ENCODE results near the gene CFAP73.
"Not testable (repeated sequence)": the region's sequence is repeated elsewhere in the genome, so short reads cannot be mapped to it uniquely, and the experiment has no call there.

The CFAP73 gene

GRCh38 chr12:113120670-113121370 lies 28.7 kb upstream of the CFAP73 start:
- peak; percentile 42 for DNase-seq

- no peak for DNase-seq
These were observed 21.7 kb upstream of the CFAP73 start for GRCh38 chr12:113127791-113128199.

- DNase-seq, result no peak
These were observed 20.5 kb upstream of the CFAP73 start for GRCh38 chr12:113128802-113129663.

GRCh38 chr12:113129664-113130456 lies 19.7 kb upstream of the CFAP73 start:
- no peak for DNase-seq

DNA sequence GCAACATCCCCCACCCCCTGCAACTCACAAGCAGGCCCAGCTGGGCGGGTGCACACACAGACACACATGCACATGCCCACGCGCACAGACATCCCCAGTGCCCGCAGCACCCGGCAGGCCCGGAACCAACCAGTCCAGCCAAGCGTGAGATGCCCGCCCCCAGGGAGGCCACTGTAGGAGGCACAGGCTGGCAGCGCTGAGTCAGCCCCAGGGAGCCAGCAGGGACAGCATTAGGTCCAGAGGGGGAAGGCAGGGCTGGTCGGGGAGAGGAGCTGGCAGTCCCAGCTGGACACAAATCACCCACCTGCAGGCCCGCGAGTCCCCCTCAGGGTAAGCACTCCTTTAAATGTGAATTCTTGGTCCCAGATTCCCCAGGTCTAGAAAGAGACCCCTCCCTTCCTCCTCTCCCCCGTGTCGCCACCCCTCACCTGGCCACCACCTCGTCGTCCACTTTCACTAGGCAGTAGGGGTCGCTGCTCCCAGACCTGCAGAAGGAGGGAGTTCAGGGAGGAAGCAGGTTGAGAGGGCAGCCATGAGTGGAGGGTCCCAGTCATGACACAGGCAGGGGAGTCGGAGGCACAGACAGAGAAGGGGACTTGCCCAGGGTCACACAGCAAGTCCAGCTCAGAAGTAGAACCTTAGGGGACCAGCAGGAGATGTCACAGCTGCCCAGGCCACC lies 18.9 kb upstream of the CFAP73 start:
- DNase-seq, result no peak

- no peak for DNase-seq
These were observed 18.0 kb upstream of the CFAP73 start for GRCh38 chr12:113131556-113131955.

DNA sequence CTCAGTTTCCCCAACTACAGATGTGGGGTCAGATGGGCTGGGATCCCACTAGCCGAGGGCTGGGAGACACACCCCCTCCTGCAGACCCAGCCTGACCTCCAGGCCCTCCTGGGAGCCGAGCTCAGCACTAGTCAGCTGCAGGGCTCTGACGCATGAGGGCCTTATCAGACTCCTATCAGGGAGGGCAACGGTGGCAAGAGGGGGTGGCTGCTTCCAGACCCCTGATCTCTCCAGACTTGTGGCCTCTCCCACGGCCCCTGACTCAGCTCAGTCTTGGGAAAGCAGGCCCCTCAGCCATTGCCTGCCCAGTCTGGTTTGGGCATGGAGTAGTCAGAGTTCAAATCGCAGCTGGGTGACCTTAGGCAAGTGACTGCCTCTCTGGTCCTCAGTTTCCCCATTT lies 16.5 kb upstream of the CFAP73 start:
- DNase-seq, result no peak

GRCh38 chr12:113133666-113134065 lies 15.9 kb upstream of the CFAP73 start:
- no peak for DNase-seq

GRCh38 chr12:113134071-113134470 lies 15.5 kb upstream of the CFAP73 start:
- no peak for DNase-seq

- no peak for DNase-seq
These were observed 15.0 kb upstream of the CFAP73 start for GRCh38 chr12:113134521-113134951.

GRCh38 chr12:113135178-113136127 lies 14.1 kb upstream of the CFAP73 start, which contains the start of gene RASAL1:
Gene RASAL1, minus strand, starts transcription at chr12:113135761. Its CDS starts 299 bp downstream, at chr12:113135462.
- no peak for DNase-seq

- no peak for DNase-seq
These were observed 13.2 kb upstream of the CFAP73 start for GRCh38 chr12:113136128-113136989.

DNA sequence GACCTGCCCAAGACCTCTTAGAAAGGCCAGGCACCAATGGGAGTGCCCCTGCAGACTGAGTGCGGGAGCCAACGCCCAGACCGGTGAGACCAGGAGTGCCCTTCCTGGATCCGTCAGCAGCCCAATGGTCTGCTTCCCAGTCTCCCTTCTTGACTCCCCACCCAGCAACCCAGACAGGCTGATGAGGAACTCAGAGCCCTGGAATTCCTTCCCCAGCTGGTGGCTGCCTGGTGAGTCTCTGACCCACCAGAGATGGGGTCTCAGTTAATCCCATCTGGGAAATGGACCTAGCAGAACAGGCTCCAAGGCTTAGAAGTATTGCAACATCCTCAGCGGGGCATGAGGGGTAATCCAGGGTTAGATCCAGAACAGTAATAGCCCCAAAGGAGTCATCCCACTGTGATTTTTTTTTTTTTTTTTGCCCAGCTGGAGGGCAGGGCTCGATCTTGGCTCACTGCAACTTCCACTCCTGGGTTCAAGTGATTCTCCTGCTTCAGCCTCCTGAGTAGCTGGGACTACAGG lies 12.5 kb upstream of the CFAP73 start:
- no peak for DNase-seq

DNA sequence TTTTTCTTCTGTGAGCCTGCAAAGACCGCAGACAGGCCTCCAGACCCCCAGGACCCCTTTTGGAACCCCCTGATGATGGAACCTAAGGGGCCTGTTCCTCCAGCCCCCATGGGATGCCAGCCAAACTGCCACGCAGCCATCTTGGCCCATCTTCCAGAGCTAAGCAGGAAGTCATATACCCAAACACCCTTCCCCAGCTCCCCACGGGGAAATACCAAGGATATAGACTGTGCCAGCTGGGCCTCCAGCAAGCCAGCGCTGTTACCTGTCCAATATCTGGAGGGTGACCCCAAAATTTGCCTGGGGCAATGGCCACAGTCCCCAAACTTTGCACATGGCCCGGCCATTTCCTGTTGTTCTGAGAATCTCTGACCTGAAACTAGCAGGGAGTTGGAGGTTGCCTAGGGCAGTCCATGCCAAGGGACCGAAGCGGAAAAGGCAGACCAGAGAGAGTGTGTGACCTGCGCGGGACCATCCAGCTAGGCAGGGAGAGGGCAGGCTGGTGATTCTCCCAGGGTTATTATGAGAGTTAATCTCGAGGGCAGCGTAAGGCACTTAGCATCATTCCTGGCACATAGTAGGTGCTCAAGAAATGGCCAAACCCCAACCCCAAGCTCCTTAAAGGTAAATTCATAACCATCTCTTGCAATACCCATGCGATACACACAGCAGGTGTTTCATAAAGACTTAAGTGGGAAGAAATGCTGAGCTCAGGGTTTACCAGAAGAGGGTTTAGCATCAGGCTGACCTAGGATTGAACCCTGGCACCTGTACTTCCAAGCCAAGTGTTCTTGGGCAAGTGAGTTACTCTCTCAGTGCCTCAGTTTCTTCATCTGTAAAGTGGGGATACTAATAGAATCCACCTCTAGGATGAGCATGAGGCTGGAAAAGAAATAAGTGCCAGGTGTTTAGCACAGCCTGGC lies 11.4 kb upstream of the CFAP73 start:
- DNase-seq, result no peak

GRCh38 chr12:113138826-113139225 lies 10.7 kb upstream of the CFAP73 start:
- DNase-seq, result no peak

- DNase-seq, result no peak
These were observed 8.8 kb upstream of the CFAP73 start for GRCh38 chr12:113140706-113141105.

DNA sequence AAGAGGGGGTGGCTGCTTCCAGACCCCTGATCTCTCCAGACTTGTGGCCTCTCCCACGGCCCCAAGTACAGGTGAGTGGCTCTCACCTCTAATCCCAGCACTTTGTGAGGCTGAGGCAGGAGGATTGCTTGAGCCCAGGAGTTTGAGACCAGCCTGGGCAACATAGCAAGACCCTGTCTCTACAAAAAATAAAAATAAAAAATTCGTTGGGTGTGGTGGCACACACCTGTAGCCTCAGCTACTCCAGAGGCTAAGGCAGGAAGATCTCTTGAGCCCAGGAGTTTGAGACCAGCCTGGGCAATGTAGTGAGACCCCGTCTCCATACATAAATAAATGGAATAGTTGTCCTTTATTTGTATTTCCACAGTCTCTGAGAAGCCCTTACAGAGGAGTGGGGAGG lies 7.8 kb upstream of the CFAP73 start:
- not testable (repeated sequence) for DNase-seq

DNA sequence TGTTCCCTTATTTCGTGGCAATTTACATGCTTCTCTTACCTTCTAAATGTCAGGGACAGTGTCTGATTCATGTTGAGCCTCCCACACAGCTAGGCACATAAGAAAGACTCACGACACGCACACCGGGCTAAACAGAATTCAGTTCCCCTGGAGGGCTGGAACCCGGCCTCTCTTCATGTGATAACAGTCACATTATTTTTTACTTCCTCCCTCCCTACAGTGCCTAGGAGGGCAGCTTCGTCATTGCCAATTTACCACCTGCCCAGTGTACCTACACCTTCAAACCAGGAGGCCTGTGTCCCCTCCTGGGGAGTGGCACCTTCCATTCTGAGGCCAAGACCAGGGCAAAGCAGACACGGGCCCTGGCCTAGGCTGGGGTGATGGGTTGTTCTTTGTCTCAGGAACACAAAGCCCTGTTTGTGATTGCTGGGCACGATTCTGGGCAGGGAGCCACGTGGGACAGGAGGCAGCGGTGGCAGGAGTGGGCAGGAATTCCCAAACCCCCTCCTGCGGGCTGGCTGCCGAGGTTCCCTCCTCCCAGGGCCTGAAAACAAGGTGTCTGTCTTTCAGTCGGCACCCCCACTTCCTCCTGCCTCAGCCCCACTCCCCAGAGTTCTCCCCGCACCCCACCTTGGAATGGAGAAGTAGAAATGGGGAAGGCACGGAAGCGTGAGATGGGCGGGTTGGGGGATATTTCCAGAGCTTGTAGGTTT lies 7.2 kb upstream of the CFAP73 start:
- DNase-seq, result no peak
